Neural cell (in vitro differentiated cells): ENCODE data around the gene DIRAS1. TPM values are rescaled to one million over a fixed set of nuclear protein-coding genes. Genes with fewer than 3 reads are reported as not detected.

ENCODE experiments used
- H2AFZ ChIP-seq: fragments of 200-600, 300-800 bp; sonication (generic), shearing (Covaris generic); 2 replicates; pipeline ENCODE4 v1.6.0; 2014; ENCODE audit warnings: low read depth, mild to moderate bottlenecking, antibody characterized with exemption, low read length, moderate library complexity
- H3F3A ChIP-seq: fragments of 200-600 bp; shearing (Covaris generic); 2 replicates; pipeline ENCODE4 v1.6.1; 2016; ENCODE audit warnings: mild to moderate bottlenecking, moderate library complexity, mixed read lengths, antibody characterized with exemption, low read length; ENCODE audit not compliant: insufficient read depth, poor library complexity, severe bottlenecking
- H3K27ac ChIP-seq: fragments of 200-600, 300-800 bp; sonication (generic), shearing (Covaris generic); 2 replicates; pipeline ENCODE4 v1.5.1; 2014; ENCODE audit warnings: mild to moderate bottlenecking, low read length, moderate library complexity
- H3K27me3 ChIP-seq: fragments of 300-800, 200-600 bp; sonication (generic), shearing (Covaris generic); 2 replicates; pipeline ENCODE4 v1.6.0; 2014; ENCODE audit warnings: mild to moderate bottlenecking, low read depth, low read length, moderate library complexity; ENCODE audit not compliant: insufficient read depth
- H3K36me3 ChIP-seq: fragments of 300-800, 200-600 bp; sonication (generic), shearing (Covaris generic); 2 replicates; pipeline ENCODE4 v1.5.1; 2014; ENCODE audit warnings: mild to moderate bottlenecking, antibody characterized with exemption, low read length, moderate library complexity; ENCODE audit not compliant: insufficient read depth
- H3K4me2 ChIP-seq: fragments of 300-800, 200-600 bp; sonication (generic), shearing (Covaris generic); 2 replicates; pipeline ENCODE4 v1.6.0; 2014; ENCODE audit warnings: mild to moderate bottlenecking, low read length
- H3K4me3 ChIP-seq: fragments of 300-800, 200-600 bp; sonication (generic), shearing (Covaris generic); 2 replicates; pipeline ENCODE4 v1.5.1; 2014; ENCODE audit warnings: mild to moderate bottlenecking, low read length, moderate library complexity
- H3K79me2 ChIP-seq: fragments of 200-600 bp; shearing (Covaris generic); replicated peaks from 2 replicates; pipeline ENCODE4 v1.6.0; 2014; ENCODE audit warnings: mild to moderate bottlenecking, low read length, moderate library complexity; ENCODE audit not compliant: insufficient read depth
- H3K9ac ChIP-seq: fragments of 300-800, 200-600 bp; sonication (generic), shearing (Covaris generic); 2 replicates; pipeline ENCODE4 v1.6.1; 2016; ENCODE audit warnings: mild to moderate bottlenecking, low read length, mixed read lengths
- H3K9me2 ChIP-seq: fragments of 200-600 bp; shearing (Covaris generic); 2 replicates; pipeline ENCODE4 v1.6.1; 2016; ENCODE audit warnings: mild to moderate bottlenecking, low read length, mixed read lengths; ENCODE audit not compliant: insufficient read depth
- H3K9me3 ChIP-seq: fragments of 200-600, 300-800 bp; sonication (generic), shearing (Covaris generic); 2 replicates; pipeline ENCODE4 v1.6.1; 2016; ENCODE audit warnings: mild to moderate bottlenecking, mixed run types, low read length, moderate library complexity, mixed read lengths
- H4K20me1 ChIP-seq: fragments of 200-600 bp; shearing (Covaris generic); 2 replicates; pipeline ENCODE4 v1.6.1; 2016; ENCODE audit warnings: mild to moderate bottlenecking, mixed run types; ENCODE audit not compliant: insufficient read depth
- CTCF ChIP-seq: fragments of 450-650 bp; IDR thresholded peaks from 2 replicates; pipeline ENCODE4 v1.5.1; 2014; ENCODE audit warnings: antibody characterized with exemption, mild to moderate bottlenecking, moderate library complexity; ENCODE audit not compliant: poor library complexity, severe bottlenecking
- EP300 ChIP-seq: fragments of 450-650 bp; conservative IDR thresholded peaks from 2 replicates; pipeline ENCODE4 v1.6.1; 2014; ENCODE audit warnings: antibody characterized with exemption, mild to moderate bottlenecking, moderate library complexity; ENCODE audit not compliant: poor library complexity, severe bottlenecking
- EZH2 ChIP-seq: fragments of 200-600, 300-800 bp; shearing (Covaris generic), sonication (generic); IDR thresholded peaks from 2 replicates; pipeline ENCODE4 v1.6.1; 2014; ENCODE audit warnings: antibody characterized with exemption, low read length, borderline replicate concordance, mild to moderate bottlenecking; ENCODE audit not compliant: insufficient read depth, poor library complexity, severe bottlenecking
- MXI1 ChIP-seq: fragments of 450-650 bp; conservative IDR thresholded peaks from 2 replicates; pipeline ENCODE4 v1.6.1; 2014; ENCODE audit warnings: antibody characterized with exemption, mild to moderate bottlenecking; ENCODE audit not compliant: poor library complexity, severe bottlenecking
- POLR2AphosphoS5 ChIP-seq: IDR thresholded peaks from 2 replicates; pipeline ENCODE4 v1.6.1; 2012
- RAD21 ChIP-seq: fragments of 450-650 bp; conservative IDR thresholded peaks from 2 replicates; pipeline ENCODE4 v1.6.1; 2014; ENCODE audit warnings: antibody characterized with exemption, mild to moderate bottlenecking, moderate library complexity
- REST ChIP-seq: IDR thresholded peaks from 2 replicates; pipeline ENCODE4 v1.6.1; 2012; ENCODE audit warnings: borderline replicate concordance
- SMC3 ChIP-seq: fragments of 450-650 bp; conservative IDR thresholded peaks from 2 replicates; pipeline ENCODE4 v1.6.1; 2014; ENCODE audit warnings: antibody characterized with exemption, mild to moderate bottlenecking, moderate library complexity; ENCODE audit not compliant: poor library complexity
- TAF1 ChIP-seq: IDR thresholded peaks from 2 replicates; pipeline ENCODE4 v1.6.1; 2012; ENCODE audit warnings: low read depth
- polyA plus RNA-seq: library from polyadenylated mRNA; depleted of rRNA; stranded (reverse); fragments of >200 nt; gene quantifications from 2 replicates; pipeline ENCODE4 v1.2.3, GENCODE V29; 2014

The DIRAS1 gene
- polyA plus RNA-seq, 1 donor from 2014 or later: 39.8 TPM

GRCh38 chr19:2699413-2700140 is 21.6 kb downstream of the DIRAS1 start:
- H3K27ac ChIP-seq: no peak overlapping the region
- peaks cover 12% of the 10 kb centered on the region for H3K27me3 ChIP-seq
- H3K36me3 ChIP-seq: no peaks in the 10 kb centered on the region
- H3K9me2 ChIP-seq: no peaks in the 10 kb centered on the region
- no peaks in the 10 kb centered on the region for H3K79me2 ChIP-seq
- H2AFZ ChIP-seq: no peak overlapping the region
- no peak overlapping the region for H3K4me3 ChIP-seq
- no peaks in the 10 kb centered on the region for H4K20me1 ChIP-seq
- no peaks in the 10 kb centered on the region for H3F3A ChIP-seq
- no peak overlapping the region for H3K4me2 ChIP-seq
- no peaks in the 10 kb centered on the region for H3K9me3 ChIP-seq
- TF ChIP-seq POLR2AphosphoS5 (no peak), SMC3 (no peak), EP300 (no peak), CTCF (no peak), TAF1 (no peak), REST (no peak), EZH2 (no peak), RAD21 (no peak), MXI1 (no peak)
- H3K9ac ChIP-seq: no peak overlapping the region

GRCh38 chr19:2694196-2694595 is 27.0 kb downstream of the DIRAS1 start:
- Histone ChIP-seq H3K4me3 (no peak overlapping the region), H3K9me3 (no peaks in the 10 kb centered on the region), H3K79me2 (no peaks in the 10 kb centered on the region), H3K9ac (no peak overlapping the region), H4K20me1 (no peaks in the 10 kb centered on the region), H3K4me2 (no peak overlapping the region), H3K27ac (no peak overlapping the region), H3K9me2 (no peaks in the 10 kb centered on the region), H3K36me3 (no peaks in the 10 kb centered on the region), H3K27me3 (no peaks in the 10 kb centered on the region), H3F3A (no peaks in the 10 kb centered on the region), H2AFZ (no peak overlapping the region)
- TF ChIP-seq EZH2 (no peak), RAD21 (no peak), MXI1 (no peak), CTCF (no peak), EP300 (no peak), TAF1 (no peak), SMC3 (no peak), POLR2AphosphoS5 (no peak), REST (no peak)
